Vagina (tissue), 2 donors: ENCODE results near the gene CCDC201. TPM values are rescaled to one million over a fixed set of nuclear protein-coding genes. Genes with fewer than 3 reads are reported as not detected.
"Not testable (repeated sequence)": the region's sequence is repeated elsewhere in the genome, so short reads cannot be mapped to it uniquely, and the experiment has no call there.

ENCODE experiments used
- DNase-seq, 2 donors: peaks; one replicate each; pipeline ENCODE4 v3.0.0-alpha.2; 2017; ENCODE audit errors: extremely low spot score in 2 of 2
- H3K27ac ChIP-seq: fragments of 200-600 bp; sonication (generic); one replicate; pipeline ENCODE4 v1.5.1; 2019
- H3K27me3 ChIP-seq: fragments of 200-600 bp; sonication (generic); one replicate; pipeline ENCODE4 v1.5.1; 2019
- H3K36me3 ChIP-seq, 2 donors: fragments of 200-600 bp; sonication (generic); one replicate each; pipeline ENCODE4 v1.5.1; 2017 to 2019
- H3K4me1 ChIP-seq: fragments of 200-600 bp; sonication (generic); one replicate; pipeline ENCODE4 v1.5.1; 2019
- H3K4me3 ChIP-seq, 2 donors: fragments of 200-600 bp; sonication (generic); 1 replicate in 1 of 2; 2 replicates in 1 of 2; pipeline ENCODE4 v1.5.1; 2016 to 2019
- H3K9me3 ChIP-seq: fragments of 200-600 bp; sonication (generic); one replicate; pipeline ENCODE4 v1.5.1; 2019
- CTCF ChIP-seq, 3 experiments: fragments of 450-650 bp in 2 of 3; fragments of 200-600 bp in 1 of 3; sonication (generic) in 1 of 3; IDR thresholded peaks; one replicate each; pipeline ENCODE4 v1.5.1; 2017 to 2019; ENCODE audit warnings: antibody characterized with exemption in 3 of 3, mild to moderate bottlenecking in 2 of 3, moderate library complexity in 2 of 3
- POLR2A ChIP-seq, 2 donors: fragments of 450-650 bp; IDR thresholded peaks; one replicate each; pipeline ENCODE4 v1.6.1; 2017; ENCODE audit warnings: antibody characterized with exemption in 2 of 2, mild to moderate bottlenecking in 2 of 2, moderate library complexity in 2 of 2
- POLR2AphosphoS5 ChIP-seq, 2 donors: sonication (generic); formaldehyde crosslinking; IDR thresholded peaks; one replicate each; pipeline ENCODE4 v1.9.0; 2017; ENCODE audit warnings: antibody characterized with exemption in 2 of 2, mild to moderate bottlenecking in 2 of 2, low read depth in 1 of 2; ENCODE audit not compliant: insufficient read depth in 1 of 2
- intact Hi-C: fragments of 100-400 bp; cut with DNase I; formaldehyde crosslinking; loops from one replicate; pipeline ENCODE4 v1.15.1; 2023
- total RNA-seq: library from RNA; depleted of rRNA; stranded (reverse); fragments of >200 nt; gene quantifications from one replicate; pipeline ENCODE4 v1.2.3, GENCODE V29; 2016

Gene CCDC201
- total RNA-seq, 1 donor from 2014 or later = not detected

GRCh38 chr7:45869426-45869825, 3.5 kb downstream of the CCDC201 start:
- no peaks in the 10 kb centered on the region for H3K4me1 ChIP-seq
- H3K4me3 ChIP-seq = no peak overlapping the region
- TF ChIP-seq POLR2A (IDR thresholded peaks at IDR 0.05) (no peak), CTCF (IDR thresholded peaks at IDR 0.05) (no peak), POLR2AphosphoS5 (IDR thresholded peaks at IDR 0.05; ENCODE audit: insufficient read depth in 1 of 2, low read depth in 1 of 2) (no peak)
- no peaks in the 10 kb centered on the region for H3K27me3 ChIP-seq
- H3K36me3 ChIP-seq = no peaks in the 10 kb centered on the region
- DNase-seq = no peak
- intact Hi-C loops = loop anchor here (10.0 kb wide), 1 partner anchor 715 kb away; the partner anchor contains the start of gene RAMP3
- H3K27ac ChIP-seq = no peak overlapping the region
- no peaks in the 10 kb centered on the region for H3K9me3 ChIP-seq

GRCh38 chr7:45867471-45867870, 5.4 kb downstream of the CCDC201 start:
- no peaks in the 10 kb centered on the region for H3K36me3 ChIP-seq
- no peaks in the 10 kb centered on the region for H3K9me3 ChIP-seq
- H3K27me3 ChIP-seq = no peaks in the 10 kb centered on the region
- DNase-seq = no peak
- H3K4me3 ChIP-seq = no peak overlapping the region
- no peak overlapping the region for H3K27ac ChIP-seq
- no peaks in the 10 kb centered on the region for H3K4me1 ChIP-seq
- TF ChIP-seq CTCF (IDR thresholded peaks at IDR 0.05) = no peak
- no peak for TF ChIP-seq POLR2A (IDR thresholded peaks at IDR 0.05)
- no peak for TF ChIP-seq POLR2AphosphoS5 (IDR thresholded peaks at IDR 0.05; ENCODE audit: insufficient read depth in 1 of 2, low read depth in 1 of 2)
- intact Hi-C loops = loop anchor here (10.0 kb wide), 1 partner anchor 713 kb away; the partner anchor contains the start of gene RAMP3

DNA sequence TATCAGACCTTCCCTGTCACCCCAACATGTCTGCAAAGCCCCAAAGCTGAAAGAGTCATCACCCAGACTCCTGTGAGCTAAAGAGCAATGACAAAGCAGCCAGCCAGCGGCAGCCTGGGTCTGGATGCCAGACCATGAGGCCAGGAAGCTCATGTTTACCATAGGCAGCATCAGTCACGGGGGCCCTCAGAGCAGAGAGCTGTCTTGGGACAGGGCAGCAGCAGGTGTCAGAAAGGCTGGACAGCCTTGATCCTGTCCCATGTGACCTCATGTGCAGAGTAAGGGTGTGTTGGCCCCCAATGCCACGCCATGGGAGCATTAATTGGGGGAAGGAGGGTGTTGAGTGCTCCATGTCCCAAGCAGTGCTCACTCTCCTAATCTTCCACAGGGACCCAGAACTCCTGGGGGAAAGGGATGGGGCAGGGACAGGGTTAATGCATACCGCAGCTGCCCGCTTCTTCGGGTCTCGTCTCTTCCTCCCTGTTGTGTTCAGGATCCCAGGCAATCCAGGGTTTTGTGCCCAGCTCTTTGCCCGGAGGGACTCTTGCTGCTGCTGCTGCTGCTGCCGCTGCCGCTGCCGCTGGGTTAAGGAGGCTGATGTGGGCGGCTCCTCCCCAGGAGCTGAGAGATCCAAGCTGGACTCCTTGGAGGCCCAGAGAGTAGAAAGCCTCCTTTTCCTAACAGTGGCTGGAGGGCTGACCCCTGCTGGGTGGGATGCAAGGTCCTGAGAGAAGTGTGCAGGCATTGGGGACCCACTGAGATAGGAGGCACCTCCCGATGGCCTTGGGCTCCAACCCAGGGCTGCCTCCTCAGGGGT, 7.1 kb downstream of the CCDC201 start:
- intact Hi-C loops = loop anchor here (10.0 kb wide), 1 partner anchor 711 kb away; the partner anchor contains the start of gene RAMP3
- no peak overlapping the region for H3K4me3 ChIP-seq
- DNase-seq = no peak
- H3K4me1 ChIP-seq = no peaks in the 10 kb centered on the region
- no peak for TF ChIP-seq POLR2AphosphoS5 (IDR thresholded peaks at IDR 0.05; ENCODE audit: insufficient read depth in 1 of 2, low read depth in 1 of 2)
- TF ChIP-seq POLR2A (IDR thresholded peaks at IDR 0.05) = no peak
- no peak for TF ChIP-seq CTCF (IDR thresholded peaks at IDR 0.05)
- H3K27ac ChIP-seq = no peak overlapping the region
- no peaks in the 10 kb centered on the region for H3K27me3 ChIP-seq
- no peaks in the 10 kb centered on the region for H3K9me3 ChIP-seq
- H3K36me3 ChIP-seq = no peaks in the 10 kb centered on the region

GRCh38 chr7:45863715-45864114, 9.2 kb downstream of the CCDC201 start:
- no peak for TF ChIP-seq POLR2AphosphoS5 (IDR thresholded peaks at IDR 0.05; ENCODE audit: insufficient read depth in 1 of 2, low read depth in 1 of 2)
- TF ChIP-seq CTCF (IDR thresholded peaks at IDR 0.05) = no peak
- TF ChIP-seq POLR2A (IDR thresholded peaks at IDR 0.05) = no peak
- no peak for DNase-seq
- intact Hi-C loops = loop anchor here (10.0 kb wide), 1 partner anchor 709 kb away; the partner anchor contains the start of gene RAMP3
- H3K27me3 ChIP-seq = no peaks in the 10 kb centered on the region
- no peak overlapping the region for H3K4me3 ChIP-seq
- H3K27ac ChIP-seq = no peak overlapping the region
- no peaks in the 10 kb centered on the region for H3K4me1 ChIP-seq
- H3K9me3 ChIP-seq = no peaks in the 10 kb centered on the region
- no peaks in the 10 kb centered on the region for H3K36me3 ChIP-seq

- H3K4me3 ChIP-seq, H3K4me1 ChIP-seq, DNase-seq, intact Hi-C loops, H3K9me3 ChIP-seq, H3K36me3 ChIP-seq, H3K27ac ChIP-seq, H3K27me3 ChIP-seq: not testable (repeated sequence)
These were observed 16.0 kb downstream of the CCDC201 start for GRCh38 chr7:45856888-45857287.

DNA sequence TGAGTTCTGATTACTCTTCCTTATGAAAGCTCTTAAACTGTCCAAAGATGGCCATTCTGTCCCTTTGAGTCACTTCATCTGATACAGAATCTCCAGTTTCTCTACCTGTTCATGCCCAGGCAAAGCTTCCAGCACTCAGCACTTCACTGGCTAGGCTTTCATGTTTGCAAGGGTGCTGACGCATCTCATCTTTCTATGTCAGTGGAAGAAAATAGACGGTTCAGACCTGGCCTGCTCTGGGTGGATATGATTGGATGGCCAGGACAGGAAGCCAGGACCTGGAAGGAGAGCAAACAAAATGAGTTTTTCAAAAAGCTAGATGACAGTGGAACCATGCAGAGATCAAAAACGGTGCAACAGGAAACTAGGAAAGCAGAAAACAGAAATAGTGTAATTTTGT, 17.2 kb downstream of the CCDC201 start:
- intact Hi-C loops, DNase-seq, H3K4me1 ChIP-seq, H3K4me3 ChIP-seq, H3K27me3 ChIP-seq, H3K9me3 ChIP-seq, H3K36me3 ChIP-seq, H3K27ac ChIP-seq: not testable (repeated sequence)

DNA sequence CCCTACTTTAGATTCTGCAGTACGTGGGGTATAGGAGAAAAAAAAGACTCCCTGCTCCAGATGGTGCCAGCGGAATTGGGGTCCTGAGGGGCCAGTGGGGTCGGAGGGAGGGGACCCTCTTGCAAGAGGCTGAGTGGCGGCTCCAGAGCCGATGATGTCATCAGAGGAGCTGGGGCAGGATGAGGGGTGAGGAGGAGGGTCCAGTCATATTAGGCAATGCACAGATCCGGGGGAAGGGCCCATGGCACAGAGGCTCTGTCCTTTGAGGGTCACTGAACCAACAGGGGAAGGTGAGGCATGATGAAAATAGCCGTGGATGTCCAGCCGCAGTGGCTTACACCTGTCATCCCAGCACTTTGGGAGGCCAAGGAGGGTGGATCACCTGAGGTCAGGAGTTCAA, 19.4 kb downstream of the CCDC201 start:
- H3K9me3 ChIP-seq, H3K27me3 ChIP-seq, H3K4me1 ChIP-seq, H3K4me3 ChIP-seq, intact Hi-C loops, H3K36me3 ChIP-seq, DNase-seq, H3K27ac ChIP-seq: not testable (repeated sequence)

- H3K4me1 ChIP-seq, H3K4me3 ChIP-seq, H3K27me3 ChIP-seq, H3K27ac ChIP-seq, DNase-seq, H3K36me3 ChIP-seq, intact Hi-C loops, H3K9me3 ChIP-seq: not testable (repeated sequence)
These were observed 19.9 kb downstream of the CCDC201 start for GRCh38 chr7:45852984-45853383.

DNA sequence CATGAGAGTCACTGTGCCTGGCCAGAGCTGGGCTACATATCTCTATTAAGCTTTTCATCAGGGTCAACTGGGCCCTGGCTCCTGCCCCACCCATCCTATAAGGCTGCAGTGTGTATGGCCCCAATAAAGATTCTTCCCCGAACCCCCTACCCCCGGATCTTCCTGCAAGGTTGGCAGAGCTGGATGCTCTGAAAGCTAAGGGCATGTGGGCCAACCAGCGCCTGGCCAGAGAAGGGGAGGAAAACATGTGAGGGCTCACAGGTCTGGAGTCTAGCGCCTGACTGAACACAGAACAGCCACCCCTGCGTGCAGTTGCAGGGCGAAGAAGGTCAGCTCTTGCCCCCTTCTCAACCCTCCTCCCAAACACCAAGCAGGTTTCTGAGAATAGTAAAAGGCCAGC, 24.1 kb downstream of the CCDC201 start:
- not testable (repeated sequence) for H3K4me3 ChIP-seq

More for the DNA sequence above, 24.1 kb downstream of the CCDC201 start:
- H3K36me3 ChIP-seq, DNase-seq, H3K27ac ChIP-seq, H3K27me3 ChIP-seq, H3K4me1 ChIP-seq, intact Hi-C loops, H3K9me3 ChIP-seq: not testable (repeated sequence)
